ENCODE measurements around the gene NOLC1.

GRCh38 chr10:102113956-102114857 is 38.0 kb upstream of the NOLC1 start:
- TF ChIP-seq CTCF (IDR thresholded peaks at IDR 0.05; ENCODE audit: low read length) (no peak), EZH2 (IDR thresholded peaks at IDR 0.05; ENCODE audit: borderline replicate concordance, low read length) (no peak)

All from OCI-LY1 (cell line).